HuH-7.5 (cell line): ENCODE results near the gene GARIN5B.

ENCODE experiments used
- DNase-seq: peaks from one replicate; pipeline ENCODE4 v3.0.0; 2011; ENCODE audit warnings: low spot score

Gene GARIN5B

GRCh38 chr19:55322204-55322885 is 40.7 kb downstream of the GARIN5B start:
- no peak for DNase-seq

GRCh38 chr19:55321466-55322137 is 41.5 kb downstream of the GARIN5B start:
- DNase-seq = no peak

GRCh38 chr19:55320844-55321419 is 42.1 kb downstream of the GARIN5B start:
- DNase-seq = no peak

GRCh38 chr19:55319785-55320184 is 43.3 kb downstream of the GARIN5B start:
- no peak for DNase-seq

- no peak for DNase-seq
These were observed 46.4 kb downstream of the GARIN5B start for GRCh38 chr19:55316646-55317045.

- no peak for DNase-seq
These were observed 47.0 kb downstream of the GARIN5B start for GRCh38 chr19:55315956-55316525.

GRCh38 chr19:55314396-55314795 is 48.7 kb downstream of the GARIN5B start:
- no peak for DNase-seq

GRCh38 chr19:55312621-55313512 is 50.2 kb downstream of the GARIN5B start:
- no peak for DNase-seq

GRCh38 chr19:55311797-55312196 is 51.3 kb downstream of the GARIN5B start:
- no peak for DNase-seq

- DNase-seq = no peak
These were observed 51.7 kb downstream of the GARIN5B start for GRCh38 chr19:55311397-55311796.

GRCh38 chr19:55310498-55310897 is 52.6 kb downstream of the GARIN5B start:
- DNase-seq = no peak

- DNase-seq = no peak
These were observed 53.6 kb downstream of the GARIN5B start for GRCh38 chr19:55309448-55309847.

- no peak for DNase-seq
These were observed 54.8 kb downstream of the GARIN5B start for GRCh38 chr19:55308281-55308680.

- no peak for DNase-seq
These were observed 56.3 kb downstream of the GARIN5B start for GRCh38 chr19:55306712-55307111.

- no peak for DNase-seq
These were observed 57.0 kb downstream of the GARIN5B start for GRCh38 chr19:55305983-55306562.

- DNase-seq = peak; percentile 77
These were observed 57.6 kb downstream of the GARIN5B start for GRCh38 chr19:55305491-55305890.

- no peak for DNase-seq
These were observed 58.1 kb downstream of the GARIN5B start for GRCh38 chr19:55304980-55305379.
